HG02970 (cell line): Measurements from ENCODE around the gene HDLBP.

Experiments
- ATAC-seq: cut with Tn5 transposase; IDR thresholded peaks from one replicate; pipeline ENCODE4 v1.9.1; 2021; ENCODE audit warnings: mild to moderate bottlenecking, moderate library complexity, moderate number of reproducible peaks; ENCODE audit not compliant: unreplicated experiment, low FRiP score

The HDLBP gene

DNA sequence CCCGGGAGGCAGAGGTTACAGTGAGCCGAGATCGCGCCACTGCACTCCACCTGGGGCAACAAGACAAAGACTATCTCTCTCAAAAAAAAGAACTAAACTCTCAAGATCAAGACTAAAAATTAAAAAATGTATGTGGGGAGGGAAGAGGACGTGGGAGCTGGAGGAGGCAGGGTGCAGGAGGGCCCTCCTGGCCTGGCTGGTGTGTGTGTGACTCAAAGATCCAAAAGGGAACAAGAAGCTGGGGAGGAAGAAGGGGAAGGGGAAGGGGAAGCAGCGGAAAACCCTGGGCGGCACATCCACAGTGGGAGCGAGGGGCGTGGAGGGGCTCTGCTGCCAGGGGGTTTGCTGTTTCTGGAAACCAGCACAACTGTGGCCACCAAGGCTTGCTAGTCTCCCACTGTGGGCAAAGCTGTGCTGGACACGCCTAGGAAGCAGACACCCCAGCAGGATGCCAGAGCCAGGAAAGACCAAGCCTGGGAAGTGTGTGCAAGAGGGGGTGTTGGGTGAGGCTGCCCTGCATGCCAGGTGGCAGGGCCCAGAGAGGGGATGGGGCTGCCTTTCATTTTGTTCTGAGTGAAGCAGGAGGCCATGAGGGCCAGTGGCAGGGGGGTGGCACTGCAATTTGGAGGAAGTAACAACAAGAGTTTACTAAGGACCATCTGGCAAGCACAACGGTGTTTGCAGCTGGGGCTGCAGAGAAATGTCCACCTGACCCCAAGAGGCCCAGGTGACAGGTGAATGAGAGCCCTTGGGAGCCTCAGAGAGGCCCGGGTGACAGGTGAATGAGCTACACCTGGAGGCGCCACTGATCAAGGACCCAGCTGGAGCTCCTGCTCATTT lies 82.5 kb downstream of the HDLBP start:
- ATAC-seq = no peak

DNA sequence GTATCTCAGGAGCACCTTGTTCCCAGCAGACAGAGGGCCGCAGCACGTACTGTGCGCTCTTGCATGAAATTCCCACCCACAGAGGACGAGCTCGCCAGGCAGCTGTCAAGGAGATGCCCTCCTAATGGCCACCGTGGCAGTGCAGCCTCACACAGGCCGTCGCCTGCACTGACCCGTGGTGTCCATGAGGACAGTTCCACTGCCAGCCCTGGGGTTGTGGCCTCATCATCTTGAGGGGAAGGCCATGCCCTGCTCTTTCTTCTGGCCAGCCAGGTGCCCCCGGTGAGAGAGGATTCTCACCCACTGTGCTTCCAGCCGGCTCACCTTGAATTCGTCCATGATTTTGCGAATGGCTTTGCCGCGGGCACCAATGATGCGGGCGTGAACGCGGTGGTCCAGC lies 85.0 kb downstream of the HDLBP start:
- ATAC-seq = no peak

DNA sequence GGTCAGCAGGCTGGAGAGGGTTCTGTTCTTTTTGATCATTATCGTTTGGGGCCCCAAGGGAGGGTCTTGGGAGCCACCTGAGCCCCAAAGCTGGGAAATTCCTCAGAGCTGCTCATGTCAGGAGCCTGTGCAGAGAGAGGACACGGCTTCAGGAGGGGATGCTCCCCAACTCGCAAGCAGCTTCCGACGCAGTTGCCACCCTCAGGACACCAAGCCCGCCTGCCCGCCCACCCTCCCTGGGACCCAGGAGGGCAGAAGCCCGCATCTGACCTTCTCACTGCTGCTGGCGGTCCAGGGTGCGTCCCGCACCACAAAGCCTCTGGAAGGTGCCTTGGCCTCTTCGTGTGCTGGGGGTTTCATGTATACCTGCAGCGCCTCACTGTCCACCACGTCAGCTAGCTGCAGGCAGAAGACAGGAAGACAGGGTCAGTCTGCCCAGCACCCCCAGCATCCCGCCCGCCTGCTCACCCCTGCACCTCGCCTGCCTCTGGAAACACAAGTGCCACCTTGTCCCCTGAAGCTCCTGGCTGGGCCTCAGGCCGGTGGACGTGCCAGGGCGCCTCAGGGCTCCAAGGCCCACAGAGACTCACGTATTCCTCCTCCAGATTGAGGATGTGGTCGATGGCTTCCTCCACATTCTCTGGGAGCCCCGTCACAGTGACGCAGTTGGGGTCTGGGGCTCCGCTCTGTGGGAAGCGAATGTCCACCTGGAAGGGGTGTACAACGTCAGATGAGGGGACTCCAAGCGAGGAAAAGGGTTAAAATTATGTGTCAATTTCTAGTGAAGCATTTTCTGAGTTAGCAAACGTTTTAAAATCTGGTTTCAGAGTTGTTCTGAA lies 85.7 kb downstream of the HDLBP start:
- no peak for ATAC-seq

GRCh38 chr2:241228860-241229516 lies 86.5 kb downstream of the HDLBP start:
- ATAC-seq = no peak

- ATAC-seq = no peak
Measured at GRCh38 chr2:241228081-241228859, 87.2 kb downstream of the HDLBP start.

DNA sequence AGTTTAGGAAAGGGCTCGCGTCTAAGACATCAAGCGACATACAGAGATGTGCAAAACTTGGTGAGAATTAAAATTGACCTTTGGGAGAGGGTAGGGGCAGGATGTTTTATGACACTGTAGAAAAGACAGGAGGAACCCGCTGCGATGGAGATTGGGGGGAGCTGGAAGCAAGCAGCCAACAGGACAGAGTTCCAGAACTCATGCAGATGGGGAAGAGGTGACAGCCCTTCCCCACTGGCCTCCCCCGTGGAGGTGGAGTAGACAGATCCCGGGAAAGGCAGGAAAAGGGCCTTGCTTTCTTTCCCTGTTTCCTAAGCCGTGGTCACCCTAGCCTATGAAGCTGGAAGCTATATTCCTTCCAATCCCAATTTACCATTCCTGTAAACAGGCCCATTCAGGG lies 87.9 kb downstream of the HDLBP start:
- ATAC-seq = no peak

GRCh38 chr2:241226723-241227572 lies 88.5 kb downstream of the HDLBP start:
- no peak for ATAC-seq

GRCh38 chr2:241225983-241226382 lies 89.5 kb downstream of the HDLBP start:
- no peak for ATAC-seq

DNA sequence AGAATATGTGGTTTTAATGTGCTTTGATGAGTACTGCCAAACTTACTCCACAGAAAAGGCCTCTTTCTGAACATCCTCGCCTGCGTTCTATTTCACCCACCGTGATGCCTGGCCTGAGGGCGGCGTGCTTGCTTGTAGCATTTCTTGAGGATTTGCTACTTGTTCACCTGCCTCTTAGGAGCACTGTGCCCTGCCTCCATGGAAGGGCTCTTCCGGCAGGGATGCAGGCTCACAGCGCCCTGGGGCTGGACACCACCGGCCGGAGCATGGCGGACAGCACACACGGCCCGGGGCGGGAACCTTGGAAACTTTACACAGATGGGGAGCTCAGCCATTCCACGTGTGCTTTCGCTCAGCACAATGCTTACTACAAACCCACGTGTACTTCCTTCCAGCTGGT lies 89.9 kb downstream of the HDLBP start:
- ATAC-seq = no peak

GRCh38 chr2:241224851-241225438 lies 90.5 kb downstream of the HDLBP start:
- no peak for ATAC-seq

DNA sequence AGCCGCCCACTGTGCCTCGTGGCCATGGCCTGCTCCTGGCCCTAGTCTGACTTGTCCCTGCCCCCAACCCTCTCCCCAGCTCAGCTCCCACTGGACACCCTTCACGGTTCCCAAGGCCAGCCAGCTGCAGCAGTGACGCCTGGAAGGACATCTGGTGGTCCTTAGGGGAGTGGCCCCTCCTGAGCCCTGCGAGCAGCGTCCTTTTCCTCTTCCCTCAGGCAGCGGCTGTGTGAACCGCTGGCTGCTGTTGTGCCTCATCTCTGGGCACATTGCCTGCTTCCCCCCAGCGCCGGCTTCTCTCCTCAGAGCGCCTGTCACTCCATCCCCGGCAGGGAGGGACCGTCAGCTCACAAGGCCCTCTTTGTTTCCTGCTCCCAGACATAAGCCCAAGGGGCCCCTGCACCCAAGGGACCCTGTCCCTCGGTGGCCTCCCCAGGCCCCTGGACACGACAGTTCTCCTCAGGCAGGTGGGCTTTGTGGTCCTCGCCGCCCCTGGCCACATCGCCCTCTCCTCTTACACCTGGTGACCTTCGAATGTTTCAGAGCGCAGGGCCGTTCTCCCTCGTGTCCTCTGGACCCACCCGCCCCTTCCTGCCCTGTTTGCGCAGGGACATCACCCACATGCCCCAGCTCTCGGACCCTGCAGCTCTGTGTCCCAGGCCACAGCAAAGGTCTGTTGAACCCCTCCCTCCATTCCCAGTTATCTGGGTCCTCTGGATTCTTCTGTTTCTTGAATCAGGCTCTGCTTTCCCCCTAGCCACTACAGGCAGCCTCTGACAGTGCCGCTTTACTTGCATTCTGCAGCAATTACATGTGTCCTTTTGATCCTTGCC lies 91.2 kb downstream of the HDLBP start:
- no peak for ATAC-seq

DNA sequence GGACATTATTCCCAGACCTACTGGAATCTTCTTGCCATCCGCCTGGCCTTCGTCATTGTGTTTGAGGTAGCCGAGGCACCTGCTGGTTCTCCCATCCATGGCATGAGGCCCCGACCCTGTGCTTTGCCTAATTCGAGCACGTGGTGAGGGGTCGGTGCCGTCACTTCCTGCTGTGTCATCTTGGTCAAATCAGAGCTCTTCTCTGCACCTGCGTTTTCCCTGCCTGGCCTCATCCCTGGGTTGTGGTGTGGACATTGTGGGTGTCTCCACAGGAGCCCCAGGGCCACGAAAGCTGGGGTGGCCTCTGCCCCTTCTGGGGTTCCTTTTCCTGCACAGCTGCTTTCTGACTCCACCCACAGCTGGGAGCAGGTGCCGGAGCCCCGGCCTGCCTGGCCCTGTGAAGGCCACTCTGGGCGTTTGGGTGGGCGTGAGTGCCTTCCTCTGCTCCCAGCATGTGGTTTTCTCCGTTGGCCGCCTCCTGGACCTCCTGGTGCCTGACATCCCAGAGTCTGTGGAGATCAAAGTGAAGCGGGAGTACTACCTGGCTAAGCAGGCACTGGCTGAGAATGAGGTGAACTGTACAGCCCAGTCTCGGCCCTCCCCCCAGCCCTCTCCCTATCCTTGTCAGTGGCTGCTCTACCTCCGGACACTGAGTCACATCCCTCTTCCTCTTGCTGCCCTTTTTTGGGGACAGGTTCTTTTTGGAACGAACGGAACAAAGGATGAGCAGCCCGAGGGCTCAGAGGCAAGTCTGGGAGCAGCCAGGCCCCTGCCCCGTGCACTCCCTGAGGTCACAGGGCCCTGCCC lies 92.1 kb downstream of the HDLBP start:
- no peak for ATAC-seq

GRCh38 chr2:241219856-241220356 lies 95.6 kb downstream of the HDLBP start:
- no peak for ATAC-seq

DNA sequence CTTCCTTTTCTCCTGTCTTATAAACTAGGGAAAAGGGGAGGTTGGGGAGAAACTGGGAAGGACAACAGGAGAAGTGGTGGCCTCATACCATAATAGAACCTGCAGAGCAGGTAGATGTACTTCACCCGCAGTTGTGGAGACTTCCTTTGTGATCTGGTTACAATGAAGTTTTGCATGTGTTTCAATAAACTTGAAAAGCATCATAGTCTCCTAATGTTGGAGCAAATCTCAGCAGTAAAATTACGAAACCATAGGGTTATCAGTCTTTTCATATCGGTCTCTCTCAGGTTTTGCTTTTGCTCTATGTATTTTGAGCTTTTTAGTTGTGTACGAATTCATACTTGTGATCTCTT lies 96.5 kb downstream of the HDLBP start:
- no peak for ATAC-seq

DNA sequence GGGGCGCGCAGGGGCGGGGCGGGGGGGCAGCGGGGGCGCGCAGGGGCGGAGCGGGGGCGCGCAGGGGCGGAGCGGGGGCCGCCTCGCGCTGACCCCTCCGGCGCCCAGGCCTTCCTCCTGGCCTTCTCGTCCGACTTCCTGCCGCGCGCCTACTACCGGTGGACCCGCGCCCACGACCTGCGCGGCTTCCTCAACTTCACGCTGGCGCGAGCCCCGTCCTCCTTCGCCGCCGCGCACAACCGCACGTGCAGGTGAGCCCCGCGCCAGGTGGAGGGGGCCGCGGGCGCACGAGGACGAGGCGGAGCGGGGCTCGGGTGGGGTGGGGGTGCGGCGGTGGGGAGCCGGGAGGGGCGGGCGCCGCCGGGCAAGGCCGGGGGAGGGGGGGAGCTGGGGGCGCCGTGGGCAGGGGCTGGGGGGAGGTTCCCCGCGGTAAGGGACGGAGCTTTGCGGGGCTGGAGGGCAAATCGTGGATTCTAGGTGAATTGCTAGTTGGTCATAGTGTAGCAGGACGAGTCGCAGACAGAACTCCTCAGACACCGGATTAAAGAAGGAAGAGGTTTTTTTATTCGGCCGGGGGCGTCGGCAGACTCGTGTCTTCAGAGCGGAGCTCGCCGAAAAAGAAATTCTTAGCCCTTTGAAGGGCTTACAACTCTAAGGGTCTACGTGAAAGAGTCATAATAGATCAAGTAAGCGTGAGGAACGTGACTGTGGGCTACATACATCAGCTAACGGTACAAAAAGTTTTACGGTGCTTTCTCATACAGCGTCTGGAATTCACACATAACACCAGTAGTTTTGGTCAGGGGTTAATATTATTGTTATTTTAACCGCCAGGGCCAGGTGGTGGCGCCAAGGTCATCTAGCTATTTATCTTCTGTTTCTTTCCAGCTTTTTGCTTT lies 97.1 kb downstream of the HDLBP start:
- no peak for ATAC-seq

DNA sequence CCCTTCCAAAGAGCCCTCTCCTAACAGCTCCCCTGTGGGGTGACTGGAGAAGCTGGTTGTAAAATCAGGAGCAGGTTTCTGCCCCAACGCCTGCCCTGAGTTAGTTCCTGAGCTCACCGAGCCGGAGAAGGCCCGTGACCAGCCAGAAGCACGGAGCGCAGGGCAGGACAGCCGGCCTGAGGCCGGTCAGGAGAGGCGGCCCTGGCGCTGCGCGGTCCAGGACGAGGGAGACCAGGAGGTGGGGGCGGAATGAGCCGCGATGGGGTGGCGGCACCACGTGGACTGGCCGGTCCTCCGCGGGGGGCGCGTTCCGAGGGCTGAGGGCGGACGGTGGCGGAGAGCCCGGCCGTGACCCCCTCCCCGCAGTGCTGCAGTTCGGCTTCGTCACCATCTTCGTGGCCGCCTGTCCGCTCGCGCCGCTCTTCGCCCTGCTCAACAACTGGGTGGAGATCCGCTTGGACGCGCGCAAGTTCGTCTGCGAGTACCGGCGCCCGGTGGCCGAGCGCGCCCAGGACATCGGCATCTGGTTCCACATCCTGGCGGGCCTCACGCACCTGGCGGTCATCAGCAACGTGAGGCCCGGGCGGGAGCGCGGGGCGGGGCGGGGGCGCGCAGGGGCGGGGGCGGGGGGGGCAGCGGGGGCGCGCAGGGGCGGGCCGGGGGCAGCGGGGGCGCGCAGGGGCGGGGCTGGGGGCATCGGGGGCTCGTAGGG lies 98.0 kb downstream of the HDLBP start:
- ATAC-seq = no peak
